DOHH2 (cell line): Measurements from ENCODE around the gene PDIA6.

Experiments used
- H3F3A ChIP-seq: fragments of 200-600 bp; sonication (generic), shearing (Covaris generic); 2 replicates; pipeline ENCODE4 v1.6.0; 2016; ENCODE audit warnings: antibody characterized with exemption, mild to moderate bottlenecking; ENCODE audit not compliant: control insufficient read depth, insufficient read depth
- H3K27ac ChIP-seq: fragments of 200-600 bp; sonication (generic); 2 replicates; pipeline ENCODE4 v1.5.1; 2014; ENCODE audit warnings: low read depth, mild to moderate bottlenecking, low read length, moderate library complexity
- H3K27me3 ChIP-seq: fragments of 200-600 bp; sonication (generic); 2 replicates; pipeline ENCODE4 v1.6.1; 2014; ENCODE audit warnings: mild to moderate bottlenecking, low read length, mixed read lengths; ENCODE audit not compliant: control insufficient read depth
- H3K36me3 ChIP-seq: fragments of 200-600 bp; sonication (generic); 2 replicates; pipeline ENCODE4 v1.6.1; 2014; ENCODE audit warnings: mild to moderate bottlenecking, low read length, moderate library complexity, mixed read lengths; ENCODE audit not compliant: control insufficient read depth
- H3K4me1 ChIP-seq: fragments of 200-600 bp; sonication (generic); 2 replicates; pipeline ENCODE4 v1.6.1; 2014; ENCODE audit warnings: mild to moderate bottlenecking, low read length, mixed read lengths; ENCODE audit not compliant: control insufficient read depth
- H3K4me2 ChIP-seq: fragments of 200-600 bp; sonication (generic); 2 replicates; pipeline ENCODE4 v1.6.0; 2014; ENCODE audit warnings: mild to moderate bottlenecking, low read length, moderate library complexity
- H3K4me3 ChIP-seq: fragments of 200-600 bp; sonication (generic); 2 replicates; pipeline ENCODE4 v1.5.1; 2014; ENCODE audit warnings: mild to moderate bottlenecking, low read length, mixed read lengths
- H3K79me2 ChIP-seq: fragments of 200-600 bp; sonication (generic); 2 replicates; pipeline ENCODE4 v1.6.1; 2014; ENCODE audit warnings: mild to moderate bottlenecking, low read length, mixed read lengths; ENCODE audit not compliant: control insufficient read depth
- H3K9me2 ChIP-seq: fragments of 200-600 bp; sonication (generic); replicated peaks from 2 replicates; pipeline ENCODE4 v1.6.1; 2014; ENCODE audit warnings: mild to moderate bottlenecking, low read length, mixed read lengths; ENCODE audit not compliant: control insufficient read depth
- H3K9me3 ChIP-seq: fragments of 200-600 bp; sonication (generic); 2 replicates; pipeline ENCODE4 v1.6.1; 2014; ENCODE audit warnings: antibody characterized with exemption, low read length, mixed read lengths; ENCODE audit not compliant: control insufficient read depth, insufficient read depth
- H4K20me1 ChIP-seq: fragments of 200-600 bp; sonication (generic); 2 replicates; pipeline ENCODE4 v1.6.0; 2014; ENCODE audit warnings: low read depth, mild to moderate bottlenecking, antibody characterized with exemption, low read length, moderate library complexity; ENCODE audit not compliant: control insufficient read depth, insufficient read depth
- CTCF ChIP-seq: fragments of 200-600 bp; sonication (generic); IDR thresholded peaks from one replicate; pipeline ENCODE4 v1.5.1; 2014; ENCODE audit warnings: antibody characterized with exemption, mild to moderate bottlenecking, low read depth, low read length; ENCODE audit not compliant: poor library complexity, severe bottlenecking
- EZH2phosphoT487 ChIP-seq: fragments of 200-600 bp; sonication (generic); IDR thresholded peaks from 2 replicates; pipeline ENCODE4 v1.6.1; 2017; ENCODE audit warnings: borderline replicate concordance, mild to moderate bottlenecking, antibody characterized with exemption, low read length, moderate library complexity, mixed read lengths

PDIA6 gene

DNA sequence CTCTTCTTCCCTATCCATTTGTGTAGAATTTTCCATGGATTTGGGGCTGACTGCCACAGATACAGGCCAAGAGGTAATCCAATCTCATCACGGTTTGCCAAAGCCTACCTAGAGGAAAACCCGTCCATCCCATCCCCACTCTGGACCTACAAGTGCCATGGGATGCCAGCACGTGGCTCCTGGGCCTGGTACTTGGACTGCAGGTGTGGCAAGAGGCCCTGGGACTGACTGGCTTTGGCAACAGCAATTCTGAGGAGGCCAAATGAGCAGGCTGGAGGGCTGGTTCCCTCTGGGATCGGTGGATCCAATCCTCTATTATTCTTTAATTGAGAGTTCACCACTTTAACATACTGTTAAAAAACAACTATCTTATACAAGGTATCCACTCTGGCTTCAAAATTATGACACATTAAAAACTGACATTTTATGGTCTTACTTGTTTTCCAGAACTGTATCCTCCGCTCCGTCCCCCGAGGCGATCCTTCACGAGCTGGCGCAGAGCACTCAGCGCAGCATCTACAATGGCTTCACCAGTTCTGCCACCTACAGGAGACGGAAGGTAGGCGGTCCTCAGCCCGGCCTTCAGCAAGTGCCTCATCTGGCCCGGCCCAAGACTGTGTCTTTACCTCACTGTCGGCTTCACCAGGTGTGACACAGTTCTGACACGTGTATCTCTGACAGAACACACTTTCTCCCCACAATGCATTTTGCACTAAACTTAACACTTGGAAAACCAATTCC lies 19.8 kb downstream of the PDIA6 start:
- Histone ChIP-seq H3K27me3 (no peaks in the 10 kb centered on the region), H3K27ac (no peak overlapping the region), H3K4me1 (no peaks in the 10 kb centered on the region), H3K36me3 (peaks cover 94% of the 10 kb centered on the region), H3K9me3 (no peaks in the 10 kb centered on the region), H3K79me2 (peaks cover 43% of the 10 kb centered on the region), H3F3A (peaks cover 15% of the 10 kb centered on the region), H3K9me2 (no peaks in the 10 kb centered on the region), H3K4me3 (no peak overlapping the region), H3K4me2 (no peak overlapping the region), H4K20me1 (peaks cover 4% of the 10 kb centered on the region; the same call in 1 of the 2 replicates)
- TF ChIP-seq EZH2phosphoT487 (no peak), CTCF (no peak)

GRCh38 chr2:10792001-10792634 lies 20.5 kb downstream of the PDIA6 start:
- H3K4me1 ChIP-seq = no peaks in the 10 kb centered on the region
- H3K9me3 ChIP-seq = no peaks in the 10 kb centered on the region
- H3K4me3 ChIP-seq = no peak overlapping the region
- H3F3A ChIP-seq = peaks cover 11% of the 10 kb centered on the region
- TF ChIP-seq CTCF = no peak
- no peak for TF ChIP-seq EZH2phosphoT487
- no peaks in the 10 kb centered on the region for H3K9me2 ChIP-seq
- H3K27ac ChIP-seq = no peak overlapping the region
- H3K79me2 ChIP-seq = peaks cover 40% of the 10 kb centered on the region
- H3K4me2 ChIP-seq = no peak overlapping the region
- peaks cover 5% of the 10 kb centered on the region; the same call in 1 of the 2 replicates for H4K20me1 ChIP-seq
- H3K36me3 ChIP-seq = peaks cover 94% of the 10 kb centered on the region
- no peaks in the 10 kb centered on the region for H3K27me3 ChIP-seq

- H3K27ac ChIP-seq = no peak overlapping the region
These were observed 22.2 kb downstream of the PDIA6 start for GRCh38 chr2:10790228-10790973.

More at GRCh38 chr2:10790228-10790973, 22.2 kb downstream of the PDIA6 start:
- Histone ChIP-seq H3K4me3 (no peak overlapping the region), H3F3A (peaks cover 9% of the 10 kb centered on the region), H3K79me2 (peaks cover 28% of the 10 kb centered on the region), H3K4me1 (no peaks in the 10 kb centered on the region), H3K36me3 (peaks cover 94% of the 10 kb centered on the region), H3K9me2 (no peaks in the 10 kb centered on the region), H4K20me1 (peaks cover 13% of the 10 kb centered on the region; the same call in 1 of the 2 replicates), H3K9me3 (no peaks in the 10 kb centered on the region), H3K4me2 (no peak overlapping the region), H3K27me3 (no peaks in the 10 kb centered on the region)
- TF ChIP-seq CTCF (no peak), EZH2phosphoT487 (no peak)
